Measurements from ENCODE around the gene ANKS6.
A peak's percentile ranks its signal among the peaks of the same experiment; 100 is the strongest.

ANKS6 gene

DNA sequence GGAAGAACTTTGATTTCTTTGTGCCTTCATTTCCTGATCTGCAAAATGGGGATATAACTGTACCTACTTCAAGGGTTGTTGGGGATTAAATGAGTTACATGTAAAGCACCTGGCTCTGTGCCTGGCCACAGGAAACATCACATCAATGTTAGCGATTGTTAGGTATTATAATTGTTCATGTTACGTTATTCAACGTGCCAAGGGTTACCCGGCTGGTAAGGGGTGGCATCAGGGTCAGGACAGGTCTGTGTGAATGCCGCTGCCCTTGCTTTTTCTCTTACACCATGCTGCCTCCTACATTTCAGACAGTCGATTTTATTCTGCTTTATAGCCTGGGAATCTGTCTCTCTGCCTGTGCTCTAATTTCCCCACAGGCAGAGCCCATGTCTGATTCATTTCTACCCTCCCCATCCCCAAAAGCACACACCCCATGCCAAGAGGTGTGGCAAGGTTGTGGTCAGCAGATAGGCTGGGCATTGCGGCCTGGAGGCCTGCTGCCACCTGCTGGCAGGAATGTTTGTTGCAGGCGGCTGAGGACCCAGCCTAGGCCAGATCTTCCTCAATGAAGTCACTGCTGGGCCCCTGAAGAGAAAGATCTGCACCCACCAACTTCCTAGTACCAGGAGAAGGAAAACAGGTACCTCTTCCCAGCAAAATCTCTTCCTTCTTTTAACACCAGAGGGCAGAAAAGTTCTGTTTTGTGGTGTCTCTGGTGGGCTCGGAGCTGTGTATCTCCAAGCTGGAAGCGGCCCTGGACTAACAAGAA, 5.3 kb downstream of the ANKS6 start:
- DNase-seq = peak; percentile 93

DNA sequence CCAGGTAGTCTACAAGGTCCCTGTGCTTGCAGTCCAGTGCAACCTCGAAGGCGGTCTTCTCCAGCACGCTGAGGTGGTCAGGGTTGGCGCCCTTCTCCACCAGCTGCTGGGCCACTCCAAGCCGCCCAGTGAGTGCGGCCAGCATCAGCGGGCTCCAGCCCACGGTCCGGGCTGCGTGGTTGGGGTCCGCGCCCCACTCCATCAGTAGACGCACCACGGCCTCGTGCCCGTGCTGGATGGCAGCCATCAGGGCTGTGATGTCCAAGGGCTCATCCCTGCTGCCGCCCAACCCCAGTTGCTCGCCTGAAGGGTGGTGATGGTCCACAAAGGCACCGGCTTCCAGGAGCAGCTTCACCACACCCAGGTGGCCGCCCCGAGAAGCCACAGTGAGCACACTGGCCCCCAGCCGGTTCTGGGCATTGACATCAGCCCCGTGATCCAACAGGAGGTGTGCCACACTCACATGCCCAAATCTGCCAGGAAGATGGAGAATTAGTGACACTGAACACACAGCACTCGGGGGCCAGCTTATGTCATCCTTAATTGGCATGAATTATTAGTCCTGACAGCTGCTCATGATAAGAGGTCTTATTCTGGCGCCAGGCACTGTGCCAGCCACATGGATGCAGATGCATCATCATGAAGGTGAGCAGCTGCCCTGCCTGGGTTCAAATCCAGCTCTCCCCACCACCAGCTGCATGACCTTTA, 6.1 kb downstream of the ANKS6 start:
- no peak for DNase-seq

GRCh38 chr9:98789483-98790133, 6.7 kb downstream of the ANKS6 start:
- no peak for DNase-seq

DNA sequence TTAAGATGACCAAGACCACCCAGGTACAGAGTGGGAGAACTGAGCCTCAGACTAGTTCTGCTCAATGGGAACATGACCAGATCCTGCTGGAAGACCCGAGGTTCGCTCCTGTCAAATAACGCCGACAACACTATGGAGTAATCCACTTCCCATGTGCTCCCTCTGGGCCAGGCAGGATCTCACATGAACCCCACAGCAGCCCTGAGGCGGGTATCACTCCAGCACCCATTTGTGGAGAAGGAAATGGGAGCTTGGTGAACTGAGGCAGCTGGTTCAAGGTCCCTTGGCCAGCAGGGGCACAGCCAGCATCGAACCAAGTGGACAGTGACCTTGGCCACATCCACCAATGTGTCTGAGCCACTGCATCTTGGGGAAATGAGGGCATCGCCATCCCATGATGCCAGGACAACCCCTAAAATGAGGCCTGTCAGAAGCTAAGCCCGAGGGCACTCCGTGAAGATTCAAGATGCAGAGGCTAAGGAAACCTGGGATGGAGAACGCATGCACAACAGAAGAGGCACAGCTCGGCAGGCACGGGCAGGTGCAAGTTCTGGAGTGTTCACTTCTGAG, 8.5 kb downstream of the ANKS6 start:
- no peak for DNase-seq

- DNase-seq = no peak
These were observed 9.4 kb downstream of the ANKS6 start for GRCh38 chr9:98786750-98787510.

DNA sequence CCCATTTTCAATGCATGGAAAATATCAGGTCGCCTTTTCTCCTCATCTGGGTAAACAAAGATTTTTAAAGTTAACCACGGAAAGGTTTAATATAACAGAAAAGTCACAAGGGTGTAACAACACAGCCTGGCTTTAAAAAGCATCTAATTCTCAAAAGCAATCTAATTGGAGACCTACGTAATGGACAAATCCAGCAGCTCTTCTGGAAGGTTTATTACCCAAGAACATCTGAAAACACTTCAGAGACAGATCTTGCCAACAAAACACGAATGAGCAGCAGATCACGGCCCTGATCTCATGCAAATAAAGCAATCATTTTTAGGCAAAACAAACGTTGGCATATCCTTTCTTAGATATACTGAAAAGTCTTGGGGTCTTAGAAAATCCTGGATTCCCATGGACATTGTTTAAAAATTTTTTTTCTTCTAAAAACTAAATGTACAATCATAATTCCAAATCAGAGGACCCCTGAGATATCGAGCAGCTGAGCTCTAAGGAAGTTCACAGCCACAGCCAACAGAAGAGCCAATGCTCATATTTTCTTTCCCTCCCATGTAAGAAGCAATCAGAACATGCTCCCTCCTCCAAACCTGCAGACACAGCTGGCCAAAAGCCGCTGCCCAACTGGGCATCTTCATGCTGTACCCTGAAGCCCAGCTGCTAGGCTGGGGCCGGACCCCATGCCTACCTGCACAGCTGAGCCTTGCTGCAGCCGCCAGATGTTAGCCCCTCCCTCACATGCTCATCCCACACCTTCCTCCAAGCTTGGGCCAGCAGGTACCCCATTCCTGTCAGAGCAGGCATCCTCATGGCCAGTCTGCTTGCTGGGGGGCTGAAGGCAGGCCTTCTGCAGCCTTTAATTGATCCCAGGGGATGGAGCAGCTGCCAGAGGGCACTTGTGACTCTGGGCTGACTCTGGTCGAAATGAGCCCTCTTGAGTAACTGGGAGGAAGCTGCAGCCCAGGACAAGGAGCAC, 11.2 kb downstream of the ANKS6 start:
- no peak for DNase-seq

DNA sequence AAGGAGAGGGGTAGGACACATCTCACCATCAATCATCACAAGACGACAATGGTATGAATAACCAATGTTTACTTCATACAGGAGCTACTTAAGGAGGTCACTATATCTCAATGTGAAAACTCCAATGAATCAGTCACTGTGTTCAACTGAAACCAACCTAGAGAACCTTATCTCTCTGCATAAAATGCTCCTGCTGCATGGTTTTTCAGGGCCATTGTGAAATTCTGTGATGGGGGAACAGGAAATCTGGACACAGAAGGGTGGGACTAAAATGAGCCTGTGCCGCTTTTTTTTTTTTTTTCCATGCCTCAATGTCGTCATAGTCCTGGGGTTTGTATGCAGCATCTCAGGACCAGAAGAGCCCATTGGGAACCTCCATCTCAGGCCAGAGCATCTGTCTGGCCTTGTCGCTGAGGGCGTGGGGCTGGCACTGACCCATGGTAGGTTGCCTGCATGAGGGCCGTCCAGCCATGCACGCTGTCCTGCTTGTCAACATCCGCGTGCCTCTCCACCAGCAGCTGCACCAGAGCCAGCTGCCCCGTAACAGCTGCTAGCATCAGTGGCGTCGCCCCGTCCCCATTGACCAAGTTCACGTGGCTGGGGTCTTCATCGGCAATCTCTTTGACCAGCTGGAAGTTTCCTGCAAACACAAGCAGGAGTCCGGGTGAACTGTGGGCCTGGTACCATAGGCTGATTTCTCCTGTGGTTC, 12.7 kb downstream of the ANKS6 start:
- no peak for DNase-seq

DNA sequence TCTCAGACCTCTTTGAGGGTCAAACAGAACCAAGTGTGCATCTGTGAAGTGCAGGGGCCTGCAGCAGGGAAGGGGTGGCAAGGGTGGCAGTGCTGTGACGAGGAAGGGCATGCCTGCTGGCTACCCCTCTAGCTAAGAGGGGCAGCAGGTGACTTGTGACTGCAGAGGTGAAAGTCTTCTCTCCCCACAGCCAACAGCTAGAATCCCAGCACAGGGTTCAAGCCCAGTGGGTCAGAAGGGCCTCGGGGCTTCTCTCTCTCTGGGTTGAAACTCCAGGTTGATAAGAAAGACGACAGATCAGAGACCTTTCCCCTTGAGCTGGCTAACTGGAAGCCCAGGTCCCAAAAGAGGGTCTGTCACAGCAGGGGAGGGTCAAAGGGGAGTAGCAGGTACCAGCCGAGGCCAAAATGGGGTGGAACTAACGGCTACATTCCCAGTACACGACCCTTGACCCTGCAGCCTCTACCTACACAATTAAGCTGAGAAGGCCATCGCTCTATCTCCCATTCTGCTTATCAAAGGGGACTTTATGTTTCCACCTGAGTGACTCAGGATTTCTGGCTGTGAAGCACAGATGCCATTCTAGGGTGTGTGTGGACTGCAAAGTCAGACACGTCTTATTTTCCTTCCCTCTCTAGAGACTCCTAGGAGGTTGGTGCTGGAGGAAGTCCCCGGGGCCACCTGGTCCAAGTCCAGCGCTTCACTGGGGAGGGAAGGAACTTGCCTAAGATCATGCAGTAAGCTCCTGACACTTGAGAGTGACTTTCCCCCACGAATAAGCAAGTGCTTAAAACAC, 14.6 kb downstream of the ANKS6 start:
- DNase-seq = peak; percentile 24

DNA sequence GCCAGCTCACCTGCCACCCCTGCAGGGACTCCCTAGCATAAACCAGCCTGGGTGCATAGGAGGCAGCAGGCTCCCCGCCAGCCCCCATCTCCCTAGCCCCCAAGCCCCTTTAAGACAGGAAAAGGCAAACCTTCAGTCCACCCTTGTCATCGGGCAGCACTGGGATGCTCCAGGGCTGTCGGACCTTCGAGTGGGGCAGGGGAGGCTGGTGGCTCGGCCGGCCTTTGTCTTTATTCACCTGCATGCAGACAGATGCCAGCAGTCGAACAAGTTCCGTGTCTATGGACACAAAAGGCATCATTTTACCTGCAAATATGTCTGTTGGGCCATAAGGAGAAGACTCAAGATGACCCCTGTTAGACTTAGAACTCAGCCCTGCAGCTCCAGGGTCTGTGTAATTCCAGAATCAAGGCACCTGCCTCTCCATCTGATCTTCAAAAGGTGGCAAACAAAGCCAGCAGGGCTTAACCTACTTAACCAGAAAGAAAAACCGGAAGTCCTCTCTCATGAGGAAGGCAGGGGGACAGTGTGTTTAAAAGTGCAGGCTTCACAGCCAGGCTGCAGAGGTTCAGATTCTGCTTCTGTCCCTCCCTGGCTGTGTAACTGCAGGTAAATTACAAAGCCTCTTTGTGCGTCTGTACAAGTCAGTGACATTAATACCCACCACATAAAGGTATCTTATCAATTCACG, 16.2 kb downstream of the ANKS6 start:
- no peak for DNase-seq

GRCh38 chr9:98778711-98779530, 17.4 kb downstream of the ANKS6 start:
- DNase-seq = no peak

DNA sequence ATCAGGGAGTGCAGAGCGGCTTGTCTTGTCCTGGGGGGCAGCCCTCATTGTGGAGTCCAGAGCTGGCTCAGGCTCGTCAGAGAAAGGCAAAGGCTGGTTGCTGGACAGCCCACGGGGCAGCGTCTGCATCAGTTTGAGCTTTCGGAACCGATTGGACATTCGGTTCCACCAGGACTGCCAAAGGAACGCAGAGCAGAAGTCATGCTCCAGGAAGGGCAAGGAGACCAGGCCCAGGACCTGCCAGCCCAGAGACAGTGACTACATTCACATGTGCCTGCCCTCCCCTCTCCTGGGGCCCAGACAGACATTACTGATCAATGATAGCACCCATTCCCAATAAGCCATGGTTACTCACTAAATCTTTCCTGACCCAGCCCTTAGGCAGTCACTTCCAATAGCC, 18.1 kb downstream of the ANKS6 start:
- no peak for DNase-seq

DNA sequence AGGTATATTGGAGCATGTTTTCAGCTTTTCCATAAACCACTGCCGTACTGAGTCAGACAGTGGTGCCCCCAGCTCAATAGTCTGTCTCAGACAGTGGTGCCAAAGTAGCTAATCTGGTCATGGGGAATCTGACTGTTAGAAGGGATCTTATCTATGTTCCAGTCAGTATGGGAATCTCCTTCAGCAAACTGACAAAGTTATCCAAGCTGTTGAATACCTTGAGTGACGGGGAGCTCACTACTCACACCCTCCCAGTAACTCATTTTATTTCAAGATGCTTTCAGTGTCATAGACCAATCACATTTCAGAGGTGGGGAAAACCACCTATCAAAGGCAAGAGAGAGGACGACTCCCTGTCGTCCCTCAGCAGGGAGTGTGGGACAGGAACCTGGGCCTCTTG, 18.7 kb downstream of the ANKS6 start:
- no peak for DNase-seq

- DNase-seq = peak; percentile 27
These were observed 20.4 kb downstream of the ANKS6 start for GRCh38 chr9:98775831-98776441.

DNA sequence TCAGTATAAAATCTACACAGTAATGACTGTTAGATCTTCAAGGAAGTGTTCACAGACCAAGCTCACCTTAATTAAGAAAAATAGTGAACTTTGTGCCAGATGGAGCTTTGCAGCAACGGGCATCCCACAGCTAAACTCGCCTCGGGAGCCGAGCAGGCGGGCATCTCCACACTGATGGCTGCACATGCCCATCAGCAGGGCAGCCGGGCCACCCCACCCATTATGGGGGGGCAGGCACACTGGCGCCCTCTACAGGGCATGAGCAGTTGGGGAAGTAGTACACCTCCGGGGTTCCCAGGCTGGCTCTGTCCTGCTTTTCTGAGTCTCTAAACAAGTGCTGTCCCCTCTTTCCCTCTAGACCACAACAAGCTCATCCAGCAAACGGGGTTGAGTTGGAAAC, 21.6 kb downstream of the ANKS6 start:
- peak; percentile 14 for DNase-seq

GRCh38 chr9:98773721-98774120, 22.6 kb downstream of the ANKS6 start:
- DNase-seq = no peak

DNA sequence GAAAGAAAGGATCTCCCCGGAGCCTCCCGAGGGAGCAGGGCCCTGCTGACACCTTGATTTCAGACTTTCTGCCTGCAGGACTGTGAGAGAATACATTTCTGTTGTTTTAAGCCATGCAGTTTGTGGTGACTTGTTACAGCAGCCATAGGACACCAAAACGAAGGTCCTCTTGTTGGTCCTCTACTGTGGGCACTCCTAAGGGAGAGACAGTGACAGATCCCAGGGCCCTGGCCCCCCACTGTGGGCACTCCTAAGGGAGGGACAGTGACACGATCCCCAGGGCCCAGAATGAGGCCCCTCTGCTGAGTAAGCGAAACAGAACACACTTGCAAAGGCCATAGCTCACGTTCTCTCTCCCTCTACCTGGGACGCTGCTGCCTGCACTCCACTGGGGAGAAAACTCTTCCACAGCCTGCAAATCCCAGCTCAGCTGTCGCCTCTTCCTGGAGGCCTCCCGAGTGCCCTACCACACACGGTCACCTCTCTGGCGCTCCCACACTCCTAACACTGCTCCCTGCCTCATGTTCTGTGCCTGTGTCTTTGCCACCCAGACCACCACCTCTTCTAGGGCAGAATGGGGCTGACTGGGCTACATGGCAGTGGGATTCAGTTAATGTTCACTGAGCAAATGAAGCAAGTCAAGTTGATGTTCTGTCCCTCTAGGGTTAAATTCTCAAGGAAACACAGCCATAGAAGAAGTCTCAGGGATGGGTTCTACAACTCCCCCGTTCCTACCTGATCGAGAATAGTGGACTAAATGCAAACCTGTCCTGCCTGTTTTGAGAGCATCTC, 23.8 kb downstream of the ANKS6 start:
- no peak for DNase-seq

- DNase-seq = no peak
These were observed 25.0 kb downstream of the ANKS6 start for GRCh38 chr9:98771209-98771874.

Data from NCI-H226 (cell line).